Lower leg skin (tissue), 4 donors: ENCODE data around the gene HPS5. TPM values are rescaled to one million over a fixed set of nuclear protein-coding genes. Genes with fewer than 3 reads are reported as not detected.

ENCODE experiments used
- DNase-seq, 2 donors: peaks; one replicate each; pipeline ENCODE4 v3.0.0-alpha.2; 2019; ENCODE audit warnings: low spot score in 2 of 2
- H3K4me3 ChIP-seq: fragments of 200-600 bp; sonication (generic); 2 replicates; pipeline ENCODE4 v1.5.1; 2017; ENCODE audit warnings: mild to moderate bottlenecking, low read depth; ENCODE audit not compliant: poor library complexity, severe bottlenecking
- CTCF ChIP-seq, 3 donors: fragments of 450-650 bp; IDR thresholded peaks; one replicate each; pipeline ENCODE4 v1.5.1; 2016; ENCODE audit warnings: antibody characterized with exemption in 3 of 3, mild to moderate bottlenecking in 3 of 3, moderate library complexity in 2 of 3
- POLR2A ChIP-seq, 2 donors: fragments of 450-650 bp; IDR thresholded peaks; one replicate each; pipeline ENCODE4 v1.6.1; 2016 to 2017; ENCODE audit warnings: antibody characterized with exemption in 2 of 2, mild to moderate bottlenecking in 1 of 2, moderate library complexity in 1 of 2
- WGBS, 2 donors: methylation state at CpG; one replicate each; pipeline ENCODE4 v1.1.5; 2018; 5-methylcytosine and 5-hydroxymethylcytosine counted together
- intact Hi-C: fragments of 100-400 bp; cut with DNase I; formaldehyde crosslinking; loops from one replicate; pipeline ENCODE4 v1.15.0; 2023; ENCODE audit warnings: low total_unique reads
- total RNA-seq, 4 donors: library from RNA; depleted of rRNA; stranded (reverse); fragments of >200 nt; gene quantifications; one replicate each; pipeline ENCODE4 v1.1.0, GENCODE V29; 2016

HPS5 gene
- total RNA-seq, 4 donors from 2014 or later: 10.0 to 26.4 (median 20.4) TPM

GRCh38 chr11:18317551-18317950, 4.4 kb downstream of the HPS5 start:
- H3K4me3 ChIP-seq: no peak overlapping the region
- no peak for DNase-seq
- 92 to 94% methylated on average over 4 of the region's 4 CpGs for WGBS, 2 donors
- intact Hi-C loops: no loop called here
- no peak for TF ChIP-seq CTCF (IDR thresholded peaks at IDR 0.05)

- no peak for DNase-seq
- TF ChIP-seq POLR2A (IDR thresholded peaks at IDR 0.05): no peak
- TF ChIP-seq CTCF (IDR thresholded peaks at IDR 0.05): no peak
- intact Hi-C loops: no loop called here
- H3K4me3 ChIP-seq: no peak overlapping the region
- 91 to 100% methylated on average over 2 of the region's 2 CpGs for WGBS, 2 donors
Observed at GRCh38 chr11:18315893-18316292, 6.0 kb downstream of the HPS5 start.

GRCh38 chr11:18314784-18315523, 7.0 kb downstream of the HPS5 start:
- TF ChIP-seq POLR2A (IDR thresholded peaks at IDR 0.05) (no peak), CTCF (IDR thresholded peaks at IDR 0.05) (no peak)
- no peak overlapping the region for H3K4me3 ChIP-seq
- WGBS, 2 donors: 81 to 84% methylated on average over 9 of the region's 9 CpGs
- DNase-seq: no peak
- intact Hi-C loops: no loop called here

- TF ChIP-seq CTCF (IDR thresholded peaks at IDR 0.05): no peak
- no peak for TF ChIP-seq POLR2A (IDR thresholded peaks at IDR 0.05)
- no peak overlapping the region for H3K4me3 ChIP-seq
- DNase-seq: no peak
- WGBS, 2 donors: 80 to 83% methylated on average over 10 of the region's 10 CpGs
- intact Hi-C loops: no loop called here
Observed at GRCh38 chr11:18313965-18314763, 7.8 kb downstream of the HPS5 start.

GRCh38 chr11:18312663-18313420, 9.1 kb downstream of the HPS5 start:
- H3K4me3 ChIP-seq: no peak overlapping the region
- 32 to 47% methylated on average over 2 of the region's 2 CpGs for WGBS, 2 donors
- DNase-seq: no peak
- intact Hi-C loops: no loop called here
- no peak for TF ChIP-seq CTCF (IDR thresholded peaks at IDR 0.05)
- no peak for TF ChIP-seq POLR2A (IDR thresholded peaks at IDR 0.05)
